ENCODE data around the gene OR51B5.
"Not testable (repeated sequence)": the region's sequence is repeated elsewhere in the genome, so short reads cannot be mapped to it uniquely, and the experiment has no call there.

OR51B5 gene

GRCh38 chr11:5343474-5344335 is at the start of gene OR51B5:
Gene OR51B5, minus strand, starts transcription at chr11:5343524. Its CDS starts 0 bp downstream, at chr11:5343524.
- DNase-seq, result no peak

GRCh38 chr11:5390210-5390609 is 46.9 kb upstream of the OR51B5 start:
- no peak for DNase-seq

- DNase-seq, result no peak
Measured at GRCh38 chr11:5384335-5384734, 41.0 kb upstream of the OR51B5 start.

GRCh38 chr11:5383576-5383975 is 40.3 kb upstream of the OR51B5 start, which contains the start of gene OR51M1:
Gene OR51M1, plus strand, starts transcription at chr11:5383812. Its CDS starts 5,587 bp downstream, at chr11:5389399.
- DNase-seq, result no peak

GRCh38 chr11:5380740-5381342 is 37.5 kb upstream of the OR51B5 start:
- DNase-seq, result no peak

- no peak for DNase-seq
Measured at GRCh38 chr11:5369789-5370188, 26.5 kb upstream of the OR51B5 start.

GRCh38 chr11:5368502-5369043 is 25.2 kb upstream of the OR51B5 start:
- no peak for DNase-seq

GRCh38 chr11:5367448-5368074 is 24.2 kb upstream of the OR51B5 start:
- no peak for DNase-seq

GRCh38 chr11:5366856-5367255 is 23.5 kb upstream of the OR51B5 start:
- no peak for DNase-seq

- not testable (repeated sequence) for DNase-seq
Measured at GRCh38 chr11:5366365-5366764, 23.0 kb upstream of the OR51B5 start.

GRCh38 chr11:5364214-5364613 is 20.9 kb upstream of the OR51B5 start:
- DNase-seq, result no peak

- no peak for DNase-seq
Measured at GRCh38 chr11:5363679-5364078, 20.4 kb upstream of the OR51B5 start.

- DNase-seq, result no peak
Measured at GRCh38 chr11:5362017-5362625, 18.8 kb upstream of the OR51B5 start.

GRCh38 chr11:5356031-5356430 is 12.7 kb upstream of the OR51B5 start:
- DNase-seq, result not testable (repeated sequence)

- no peak for DNase-seq
Measured at GRCh38 chr11:5351208-5351607, 7.9 kb upstream of the OR51B5 start, which contains the start of gene OR51B6. Gene OR51B6, plus strand, starts transcription at chr11:5351508. Its CDS starts 0 bp downstream, at chr11:5351508.

GRCh38 chr11:5349550-5349949 is 6.2 kb upstream of the OR51B5 start:
- no peak for DNase-seq

GRCh38 chr11:5348551-5349194 is 5.3 kb upstream of the OR51B5 start:
- DNase-seq, result no peak

- DNase-seq, result no peak
Measured at GRCh38 chr11:5345831-5346230, 2.5 kb upstream of the OR51B5 start.

GRCh38 chr11:5339771-5340322 is 3.5 kb downstream of the OR51B5 start:
- no peak for DNase-seq

- not testable (repeated sequence) for DNase-seq
Measured at GRCh38 chr11:5337253-5337652, 6.1 kb downstream of the OR51B5 start.

GRCh38 chr11:5336331-5336730 is 7.0 kb downstream of the OR51B5 start:
- DNase-seq, result no peak

- DNase-seq, result no peak
Measured at GRCh38 chr11:5335170-5335569, 8.2 kb downstream of the OR51B5 start.

Data from activated CD4-positive, alpha-beta T cell treated with anti-CD3 and anti-CD28 coated beads, Interleukin-2, amount 50 U/mL, for 4 hours (primary cell).